ENCODE measurements around the gene VASN. TPM values are rescaled to one million over a fixed set of nuclear protein-coding genes. Genes with fewer than 3 reads are reported as not detected.
"Not testable (repeated sequence)": the region's sequence is repeated elsewhere in the genome, so short reads cannot be mapped to it uniquely, and the experiment has no call there.

VASN gene
- total and polyA plus RNA-seq, 10 of the 15 experiments (the other 5 are each of a cell fraction or from before 2014, with no cell fraction given) = 0.02 to 0.19 (median 0.14) TPM; not detected in 6

GRCh38 chr16:4342866-4343744 lies 28.5 kb upstream of the VASN start:
- no peak overlapping the region for H3K27ac ChIP-seq (ENCODE audit: control insufficient read depth, insufficient read depth)
- ChIA-PET RAD21 (ENCODE audit: unreplicated experiment) (no interaction called here), SMC1A (ENCODE audit: uncharacterized antibody, unreplicated experiment) (no interaction called here), CTCF (no interaction called here), POLR2A (interaction anchor here (1.3 kb wide), 1 partner anchor 10 kb away, joined by 3 read pairs; no protein-coding TSS in a partner anchor)
- intact Hi-C loops (cut with micrococcal nuclease; ENCODE audit: unreplicated experiment) = no loop called here
- H3K4me3 ChIP-seq = no peak overlapping the region
- no peaks in the 10 kb centered on the region for H3K4me1 ChIP-seq (ENCODE audit: control insufficient read depth, insufficient read depth, low read length)
- peaks cover 7% of the 10 kb centered on the region for H3K79me2 ChIP-seq (ENCODE audit: control insufficient read depth, insufficient read depth, low read length)
- ATAC-seq = no peak
- H3K9ac ChIP-seq (ENCODE audit: control insufficient read depth, insufficient read depth, low read length) = no peak overlapping the region
- no peaks in the 10 kb centered on the region for H3K27me3 ChIP-seq (replicated peaks in 1 of 2; ENCODE audit: control insufficient read depth in 2 of 2, insufficient read depth in 2 of 2, low read length in 1 of 2)
- H3K4me2 ChIP-seq (ENCODE audit: control insufficient read depth, insufficient read depth) = no peak overlapping the region
- TF ChIP-seq GABPA (IDR thresholded peaks at IDR 0.05; ENCODE audit: low read depth) = no peak
- no peak for TF ChIP-seq SIX5 (IDR thresholded peaks at IDR 0.05; ENCODE audit: low read depth, low read length, severe bottlenecking)
- TF ChIP-seq CHD4 (IDR thresholded peaks at IDR 0.05) = no peak
- TF ChIP-seq FOXM1 (IDR thresholded peaks at IDR 0.05; ENCODE audit: low read depth, low read length) = no peak
- TF ChIP-seq RAD51 (IDR thresholded peaks at IDR 0.05) = no peak
- TF ChIP-seq NRF1 (conservative IDR thresholded peaks at IDR 0.05; ENCODE audit: low read depth, low read length) = no peak
- no peak for TF ChIP-seq CTCF (IDR thresholded peaks at IDR 0.05 in 2 of 3, conservative IDR thresholded peaks at IDR 0.05 in 1 of 3; ENCODE audit: control insufficient read depth in 2 of 3, extremely low read depth in 1 of 3, insufficient read depth in 1 of 3, low read depth in 3 of 3, low read length in 3 of 3)
- no peak for TF ChIP-seq ZNF207 (IDR thresholded peaks at IDR 0.05; ENCODE audit: borderline replicate concordance)
- no peak for TF ChIP-seq HDAC2 (IDR thresholded peaks at IDR 0.05)
- TF ChIP-seq, protein P1, sequence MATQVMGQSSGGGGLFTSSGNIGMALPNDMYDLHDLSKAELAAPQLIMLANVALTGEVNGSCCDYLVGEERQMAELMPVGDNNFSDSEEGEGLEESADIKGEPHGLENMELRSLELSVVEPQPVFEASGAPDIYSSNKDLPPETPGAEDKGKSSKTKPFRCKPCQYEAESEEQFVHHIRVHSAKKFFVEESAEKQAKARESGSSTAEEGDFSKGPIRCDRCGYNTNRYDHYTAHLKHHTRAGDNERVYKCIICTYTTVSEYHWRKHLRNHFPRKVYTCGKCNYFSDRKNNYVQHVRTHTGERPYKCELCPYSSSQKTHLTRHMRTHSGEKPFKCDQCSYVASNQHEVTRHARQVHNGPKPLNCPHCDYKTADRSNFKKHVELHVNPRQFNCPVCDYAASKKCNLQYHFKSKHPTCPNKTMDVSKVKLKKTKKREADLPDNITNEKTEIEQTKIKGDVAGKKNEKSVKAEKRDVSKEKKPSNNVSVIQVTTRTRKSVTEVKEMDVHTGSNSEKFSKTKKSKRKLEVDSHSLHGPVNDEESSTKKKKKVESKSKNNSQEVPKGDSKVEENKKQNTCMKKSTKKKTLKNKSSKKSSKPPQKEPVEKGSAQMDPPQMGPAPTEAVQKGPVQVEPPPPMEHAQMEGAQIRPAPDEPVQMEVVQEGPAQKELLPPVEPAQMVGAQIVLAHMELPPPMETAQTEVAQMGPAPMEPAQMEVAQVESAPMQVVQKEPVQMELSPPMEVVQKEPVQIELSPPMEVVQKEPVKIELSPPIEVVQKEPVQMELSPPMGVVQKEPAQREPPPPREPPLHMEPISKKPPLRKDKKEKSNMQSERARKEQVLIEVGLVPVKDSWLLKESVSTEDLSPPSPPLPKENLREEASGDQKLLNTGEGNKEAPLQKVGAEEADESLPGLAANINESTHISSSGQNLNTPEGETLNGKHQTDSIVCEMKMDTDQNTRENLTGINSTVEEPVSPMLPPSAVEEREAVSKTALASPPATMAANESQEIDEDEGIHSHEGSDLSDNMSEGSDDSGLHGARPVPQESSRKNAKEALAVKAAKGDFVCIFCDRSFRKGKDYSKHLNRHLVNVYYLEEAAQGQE (IDR thresholded peaks at IDR 0.05; ENCODE audit: low read depth, low read length) = no peak
- H3K9me3 ChIP-seq (replicated peaks; ENCODE audit: control insufficient read depth, insufficient read depth, low read length) = no peaks in the 10 kb centered on the region
- WGBS (ENCODE audit: insufficient coverage, insufficient replicate concordance, low lambda C conversion rate, missing lambda C conversion rate) = 93% methylated on average over 21 of the region's 21 CpGs
- DNase-seq (ENCODE audit: low read depth, low spot score) = no peak
- H2AFZ ChIP-seq (ENCODE audit: control insufficient read depth, low read depth, low read length) = no peak overlapping the region
- H3K36me3 ChIP-seq (ENCODE audit: control insufficient read depth in 2 of 2, insufficient read depth in 2 of 2, low read length in 1 of 2) = peaks cover 0 to 18% of the 10 kb centered on the region in 2 experiments
- in situ Hi-C loops (cut with MboI) = no loop called here
- peaks cover 6% of the 10 kb centered on the region; the same call in 1 of the 2 replicates for H4K20me1 ChIP-seq (ENCODE audit: control insufficient read depth, insufficient read depth)
- no TSS peak for BruUV-seq (replicated peaks)
- FAIRE-seq = no peak

GRCh38 chr16:4344300-4344982 lies 27.2 kb upstream of the VASN start:
- H3K9me3 ChIP-seq (replicated peaks; ENCODE audit: control insufficient read depth, insufficient read depth, low read length); H3K27me3 ChIP-seq (replicated peaks in 1 of 2; ENCODE audit: control insufficient read depth in 2 of 2, insufficient read depth in 2 of 2, low read length in 1 of 2); intact Hi-C loops (cut with micrococcal nuclease; ENCODE audit: unreplicated experiment); H3K4me2 ChIP-seq (ENCODE audit: control insufficient read depth, insufficient read depth); RAD21 ChIA-PET (ENCODE audit: unreplicated experiment); BruUV-seq (replicated peaks); H3K9ac ChIP-seq (ENCODE audit: control insufficient read depth, insufficient read depth, low read length); SMC1A ChIA-PET (ENCODE audit: uncharacterized antibody, unreplicated experiment); DNase-seq (ENCODE audit: low read depth, low spot score); H3K27ac ChIP-seq (ENCODE audit: control insufficient read depth, insufficient read depth); H3K4me3 ChIP-seq; CTCF ChIA-PET; POLR2A ChIA-PET; H3K4me1 ChIP-seq (ENCODE audit: control insufficient read depth, insufficient read depth, low read length); H3K36me3 ChIP-seq (ENCODE audit: control insufficient read depth in 2 of 2, insufficient read depth in 2 of 2, low read length in 1 of 2); H2AFZ ChIP-seq (ENCODE audit: control insufficient read depth, low read depth, low read length); ATAC-seq; H4K20me1 ChIP-seq (ENCODE audit: control insufficient read depth, insufficient read depth); in situ Hi-C loops (cut with MboI); FAIRE-seq: not testable (repeated sequence)
- peaks cover 13% of the 10 kb centered on the region for H3K79me2 ChIP-seq (ENCODE audit: control insufficient read depth, insufficient read depth, low read length)
- 50% methylated on average over 2 of the region's 10 CpGs for WGBS (ENCODE audit: insufficient coverage, insufficient replicate concordance, low lambda C conversion rate, missing lambda C conversion rate)

Measured in GM12878 (cell line).